SK-N-SH (cell line): ENCODE results near the gene ZNF407.

ENCODE experiments used
- EZH2phosphoT487 ChIP-seq: fragments of 200-600 bp; sonication (generic); IDR thresholded peaks from 2 replicates; pipeline ENCODE4 v1.6.1; 2017; ENCODE audit warnings: low read depth, mixed run types, mild to moderate bottlenecking, antibody characterized with exemption, moderate library complexity, borderline replicate concordance
- FOXM1 ChIP-seq: IDR thresholded peaks from 2 replicates; pipeline ENCODE4 v1.4.0; 2012; ENCODE audit warnings: low read depth, mild to moderate bottlenecking
- MXI1 ChIP-seq: IDR thresholded peaks from 2 replicates; pipeline ENCODE4 v1.6.1; 2012; ENCODE audit warnings: mild to moderate bottlenecking, low read depth, low read length, improper control_type of control experiment
- RAD21 ChIP-seq: IDR thresholded peaks from 2 replicates; pipeline ENCODE4 v1.6.1; 2012; ENCODE audit warnings: mild to moderate bottlenecking, low read length
- TF ChIP-seq, protein P1 (sequence below): fragments of 200-600 bp; sonication (generic); IDR thresholded peaks from 2 replicates; pipeline ENCODE4 v1.6.1; 2017; ENCODE audit warnings: antibody characterized with exemption, mild to moderate bottlenecking, moderate library complexity

DNA sequence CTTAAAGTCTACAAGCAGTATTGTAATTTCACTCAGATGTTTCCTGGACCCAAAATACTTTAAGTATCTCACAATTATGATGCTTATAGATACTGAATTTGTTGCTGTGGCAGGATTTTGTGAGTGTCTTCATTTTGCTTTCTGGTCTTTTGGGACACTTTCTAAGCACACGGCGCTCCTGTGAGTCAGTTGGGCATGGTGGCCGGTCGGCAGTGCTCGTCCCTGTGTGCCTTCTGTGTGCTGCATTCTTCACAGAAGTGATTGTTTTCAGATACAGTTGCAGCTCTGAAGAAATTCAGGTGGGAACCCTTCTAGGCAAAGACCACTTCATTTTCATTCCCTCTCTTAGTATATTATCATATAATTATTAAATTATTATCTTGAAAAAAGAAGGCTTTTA, 273.3 kb downstream of the ZNF407 start:
- TF ChIP-seq EZH2phosphoT487 (no peak), MXI1 (no peak), FOXM1 (no peak), RAD21 (no peak)
- TF ChIP-seq, protein P1, sequence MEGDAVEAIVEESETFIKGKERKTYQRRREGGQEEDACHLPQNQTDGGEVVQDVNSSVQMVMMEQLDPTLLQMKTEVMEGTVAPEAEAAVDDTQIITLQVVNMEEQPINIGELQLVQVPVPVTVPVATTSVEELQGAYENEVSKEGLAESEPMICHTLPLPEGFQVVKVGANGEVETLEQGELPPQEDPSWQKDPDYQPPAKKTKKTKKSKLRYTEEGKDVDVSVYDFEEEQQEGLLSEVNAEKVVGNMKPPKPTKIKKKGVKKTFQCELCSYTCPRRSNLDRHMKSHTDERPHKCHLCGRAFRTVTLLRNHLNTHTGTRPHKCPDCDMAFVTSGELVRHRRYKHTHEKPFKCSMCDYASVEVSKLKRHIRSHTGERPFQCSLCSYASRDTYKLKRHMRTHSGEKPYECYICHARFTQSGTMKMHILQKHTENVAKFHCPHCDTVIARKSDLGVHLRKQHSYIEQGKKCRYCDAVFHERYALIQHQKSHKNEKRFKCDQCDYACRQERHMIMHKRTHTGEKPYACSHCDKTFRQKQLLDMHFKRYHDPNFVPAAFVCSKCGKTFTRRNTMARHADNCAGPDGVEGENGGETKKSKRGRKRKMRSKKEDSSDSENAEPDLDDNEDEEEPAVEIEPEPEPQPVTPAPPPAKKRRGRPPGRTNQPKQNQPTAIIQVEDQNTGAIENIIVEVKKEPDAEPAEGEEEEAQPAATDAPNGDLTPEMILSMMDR: no peak
